AG09319 (cell line): ENCODE measurements around the gene CCNYL1.

ENCODE experiments used
- DNase-seq: peaks from one replicate; pipeline ENCODE4 v3.0.0-alpha.2; 2010; ENCODE audit warnings: low read depth; ENCODE audit errors: extremely low read depth
- TF ChIP-seq, protein P1 (sequence below): IDR thresholded peaks from 2 replicates; pipeline ENCODE4 v1.5.1; 2011; ENCODE audit warnings: low read depth, mild to moderate bottlenecking, inconsistent platforms, low read length, moderate library complexity

The CCNYL1 gene

GRCh38 chr2:207777124-207777523, 65.7 kb downstream of the CCNYL1 start:
- TF ChIP-seq, protein P1, sequence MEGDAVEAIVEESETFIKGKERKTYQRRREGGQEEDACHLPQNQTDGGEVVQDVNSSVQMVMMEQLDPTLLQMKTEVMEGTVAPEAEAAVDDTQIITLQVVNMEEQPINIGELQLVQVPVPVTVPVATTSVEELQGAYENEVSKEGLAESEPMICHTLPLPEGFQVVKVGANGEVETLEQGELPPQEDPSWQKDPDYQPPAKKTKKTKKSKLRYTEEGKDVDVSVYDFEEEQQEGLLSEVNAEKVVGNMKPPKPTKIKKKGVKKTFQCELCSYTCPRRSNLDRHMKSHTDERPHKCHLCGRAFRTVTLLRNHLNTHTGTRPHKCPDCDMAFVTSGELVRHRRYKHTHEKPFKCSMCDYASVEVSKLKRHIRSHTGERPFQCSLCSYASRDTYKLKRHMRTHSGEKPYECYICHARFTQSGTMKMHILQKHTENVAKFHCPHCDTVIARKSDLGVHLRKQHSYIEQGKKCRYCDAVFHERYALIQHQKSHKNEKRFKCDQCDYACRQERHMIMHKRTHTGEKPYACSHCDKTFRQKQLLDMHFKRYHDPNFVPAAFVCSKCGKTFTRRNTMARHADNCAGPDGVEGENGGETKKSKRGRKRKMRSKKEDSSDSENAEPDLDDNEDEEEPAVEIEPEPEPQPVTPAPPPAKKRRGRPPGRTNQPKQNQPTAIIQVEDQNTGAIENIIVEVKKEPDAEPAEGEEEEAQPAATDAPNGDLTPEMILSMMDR, result no peak
- DNase-seq, result no peak

GRCh38 chr2:207778298-207778882, 67.0 kb downstream of the CCNYL1 start:
- TF ChIP-seq, protein P1, result no peak
- no peak for DNase-seq

- no peak for DNase-seq
- TF ChIP-seq, protein P1, result no peak
Measured at GRCh38 chr2:207779523-207779922, 68.1 kb downstream of the CCNYL1 start.

- TF ChIP-seq, protein P1, result no peak
- no peak for DNase-seq
Measured at GRCh38 chr2:207782238-207783030, 71.0 kb downstream of the CCNYL1 start.

DNA sequence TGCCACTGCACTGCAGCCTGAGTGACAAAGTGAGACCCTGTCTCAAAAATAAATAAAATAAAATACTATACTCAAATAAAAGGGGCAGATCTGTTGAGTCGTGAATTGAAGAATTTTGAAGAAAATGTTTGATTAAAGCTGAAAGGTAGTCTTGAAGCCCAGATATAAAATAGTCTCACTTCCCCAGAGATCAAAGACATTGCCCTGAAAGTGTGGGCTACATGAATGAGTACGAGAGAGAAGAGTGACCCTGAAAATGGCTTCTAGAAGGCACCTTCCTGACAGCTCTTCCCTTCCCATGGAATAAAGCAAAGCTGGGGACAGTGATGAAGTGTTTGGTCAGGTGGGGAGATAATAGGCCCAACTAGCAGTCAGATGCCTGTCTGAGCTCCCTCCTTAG, 72.1 kb downstream of the CCNYL1 start:
- DNase-seq, result no peak
- TF ChIP-seq, protein P1, result no peak

GRCh38 chr2:207784898-207785297, 73.5 kb downstream of the CCNYL1 start:
- no peak for DNase-seq
- TF ChIP-seq, protein P1, result no peak

GRCh38 chr2:207787017-207787416, 75.6 kb downstream of the CCNYL1 start:
- TF ChIP-seq, protein P1, result no peak

More at GRCh38 chr2:207787017-207787416, 75.6 kb downstream of the CCNYL1 start:
- DNase-seq, result no peak
